ENCODE data around the gene NADK2.

Gene NADK2

GRCh38 chr5:36227046-36227445 is 14.7 kb downstream of the NADK2 start:
- TF ChIP-seq LEF1 (IDR thresholded peaks at IDR 0.05; ENCODE audit: borderline replicate concordance), result no peak
- TF ChIP-seq BHLHE40 (IDR thresholded peaks at IDR 0.05; ENCODE audit: borderline replicate concordance), result no peak
- TF ChIP-seq ZNF384 (IDR thresholded peaks at IDR 0.05), result no peak
- TF ChIP-seq HDGF (IDR thresholded peaks at IDR 0.05; ENCODE audit: borderline replicate concordance), result no peak
- no peak for TF ChIP-seq FOXK2 (IDR thresholded peaks at IDR 0.05)
- TF ChIP-seq ARNT (IDR thresholded peaks at IDR 0.05), result no peak
- no peak for TF ChIP-seq TARDBP (IDR thresholded peaks at IDR 0.05)
- TF ChIP-seq FOXA1 (IDR thresholded peaks at IDR 0.05), result no peak
- TF ChIP-seq FOXM1 (IDR thresholded peaks at IDR 0.05; ENCODE audit: borderline replicate concordance), result no peak
- TF ChIP-seq PKNOX1 (IDR thresholded peaks at IDR 0.05), result no peak
- ChIA-PET POLR2A (no interaction called here), CTCF (no interaction called here)
- no peak for DNase-seq (ENCODE audit: extremely low spot score)

- DNase-seq (ENCODE audit: extremely low spot score), result no peak
- ChIA-PET POLR2A (no interaction called here), CTCF (interaction anchor here (1.4 kb wide), 1 partner anchor 12 kb away, joined by 3 read pairs; no protein-coding TSS in a partner anchor)
- TF ChIP-seq ARNT (IDR thresholded peaks at IDR 0.05), result no peak
- TF ChIP-seq LEF1 (IDR thresholded peaks at IDR 0.05; ENCODE audit: borderline replicate concordance), result no peak
- TF ChIP-seq FOXK2 (IDR thresholded peaks at IDR 0.05), result no peak
- TF ChIP-seq FOXM1 (IDR thresholded peaks at IDR 0.05; ENCODE audit: borderline replicate concordance), result no peak
- TF ChIP-seq FOXA1 (IDR thresholded peaks at IDR 0.05), result no peak
- TF ChIP-seq SP1 (IDR thresholded peaks at IDR 0.05), result no peak
- TF ChIP-seq NFRKB (IDR thresholded peaks at IDR 0.05), result no peak
- no peak for TF ChIP-seq HDGF (IDR thresholded peaks at IDR 0.05; ENCODE audit: borderline replicate concordance)
- TF ChIP-seq PKNOX1 (IDR thresholded peaks at IDR 0.05), result no peak
- no peak for TF ChIP-seq ELF4 (IDR thresholded peaks at IDR 0.05)
- TF ChIP-seq TARDBP (IDR thresholded peaks at IDR 0.05), result no peak
- no peak for TF ChIP-seq ZNF384 (IDR thresholded peaks at IDR 0.05)
- no peak for TF ChIP-seq CTBP1 (IDR thresholded peaks at IDR 0.05; ENCODE audit: borderline replicate concordance)
- TF ChIP-seq SUZ12 (IDR thresholded peaks at IDR 0.05), result no peak
- no peak for TF ChIP-seq BHLHE40 (IDR thresholded peaks at IDR 0.05; ENCODE audit: borderline replicate concordance)
- no peak for TF ChIP-seq L3MBTL2 (conservative IDR thresholded peaks at IDR 0.05)
These were observed 19.1 kb downstream of the NADK2 start for GRCh38 chr5:36222620-36223019.

GRCh38 chr5:36217988-36218387 is 23.7 kb downstream of the NADK2 start:
- ChIA-PET CTCF (no interaction called here), POLR2A (interaction anchor here (1.0 kb wide), 1 partner anchor 23 kb away, joined by 3 read pairs; the partner anchor contains the start of gene NADK2)
- DNase-seq (ENCODE audit: extremely low spot score), result no peak
- no peak for TF ChIP-seq FOXA1 (IDR thresholded peaks at IDR 0.05)
- TF ChIP-seq L3MBTL2 (conservative IDR thresholded peaks at IDR 0.05), result no peak
- TF ChIP-seq HDGF (IDR thresholded peaks at IDR 0.05; ENCODE audit: borderline replicate concordance), result no peak
- no peak for TF ChIP-seq SUZ12 (IDR thresholded peaks at IDR 0.05)
- TF ChIP-seq FOXK2 (IDR thresholded peaks at IDR 0.05), result no peak
- TF ChIP-seq LEF1 (IDR thresholded peaks at IDR 0.05; ENCODE audit: borderline replicate concordance), result no peak
- TF ChIP-seq ZNF384 (IDR thresholded peaks at IDR 0.05), result no peak
- no peak for TF ChIP-seq SP1 (IDR thresholded peaks at IDR 0.05)
- TF ChIP-seq CTBP1 (IDR thresholded peaks at IDR 0.05; ENCODE audit: borderline replicate concordance), result no peak
- no peak for TF ChIP-seq ARNT (IDR thresholded peaks at IDR 0.05)

- POLR2A ChIA-PET, result interaction anchor here (1.0 kb wide), 1 partner anchor 24 kb away, joined by 3 read pairs; the partner anchor contains the start of gene NADK2
- TF ChIP-seq FOXK2 (IDR thresholded peaks at IDR 0.05) (no peak), SUZ12 (IDR thresholded peaks at IDR 0.05) (no peak), PKNOX1 (IDR thresholded peaks at IDR 0.05) (no peak), ELF4 (IDR thresholded peaks at IDR 0.05) (no peak), FOXA1 (IDR thresholded peaks at IDR 0.05) (no peak), NFRKB (IDR thresholded peaks at IDR 0.05) (no peak), TARDBP (IDR thresholded peaks at IDR 0.05) (no peak), BHLHE40 (IDR thresholded peaks at IDR 0.05; ENCODE audit: borderline replicate concordance) (no peak), SP1 (IDR thresholded peaks at IDR 0.05) (no peak), L3MBTL2 (conservative IDR thresholded peaks at IDR 0.05) (no peak), ZNF384 (IDR thresholded peaks at IDR 0.05) (no peak), FOXM1 (IDR thresholded peaks at IDR 0.05; ENCODE audit: borderline replicate concordance) (no peak), LEF1 (IDR thresholded peaks at IDR 0.05; ENCODE audit: borderline replicate concordance) (no peak), HDGF (IDR thresholded peaks at IDR 0.05; ENCODE audit: borderline replicate concordance) (no peak), CTBP1 (IDR thresholded peaks at IDR 0.05; ENCODE audit: borderline replicate concordance) (no peak), ARNT (IDR thresholded peaks at IDR 0.05) (no peak)
- no peak for DNase-seq (ENCODE audit: extremely low spot score)
- CTCF ChIA-PET, result no interaction called here
These were observed 24.2 kb downstream of the NADK2 start for GRCh38 chr5:36217567-36217966.

- POLR2A ChIA-PET, result no interaction called here
- DNase-seq (ENCODE audit: extremely low spot score), result no peak
- TF ChIP-seq L3MBTL2 (conservative IDR thresholded peaks at IDR 0.05) (no peak), HDGF (IDR thresholded peaks at IDR 0.05; ENCODE audit: borderline replicate concordance) (no peak), FOXK2 (IDR thresholded peaks at IDR 0.05) (no peak), ZNF384 (IDR thresholded peaks at IDR 0.05) (no peak), ELF4 (IDR thresholded peaks at IDR 0.05) (no peak), FOXM1 (IDR thresholded peaks at IDR 0.05; ENCODE audit: borderline replicate concordance) (no peak), ARNT (IDR thresholded peaks at IDR 0.05) (no peak), NFRKB (IDR thresholded peaks at IDR 0.05) (no peak)
- CTCF ChIA-PET, result interaction anchor here (0.8 to 1.3 kb wide), 3 partner anchors 25 to 90 kb away, joined by 3 read pairs; no protein-coding TSS in a partner anchor
These were observed 25.8 kb downstream of the NADK2 start for GRCh38 chr5:36215910-36216309.

GRCh38 chr5:36214436-36214835 is 27.3 kb downstream of the NADK2 start:
- DNase-seq (ENCODE audit: extremely low spot score), result no peak
- ChIA-PET POLR2A (no interaction called here), CTCF (no interaction called here)
- no peak for TF ChIP-seq FOXA1 (IDR thresholded peaks at IDR 0.05)
- no peak for TF ChIP-seq PKNOX1 (IDR thresholded peaks at IDR 0.05)
- TF ChIP-seq ELF4 (IDR thresholded peaks at IDR 0.05), result no peak
- TF ChIP-seq CTBP1 (IDR thresholded peaks at IDR 0.05; ENCODE audit: borderline replicate concordance), result no peak
- no peak for TF ChIP-seq NFRKB (IDR thresholded peaks at IDR 0.05)
- TF ChIP-seq FOXM1 (IDR thresholded peaks at IDR 0.05; ENCODE audit: borderline replicate concordance), result no peak
